ENCODE measurements around the gene PARVB. TPM values are rescaled to one million over a fixed set of nuclear protein-coding genes. Genes with fewer than 3 reads are reported as not detected.
"Not testable (repeated sequence)": the region's sequence is repeated elsewhere in the genome, so short reads cannot be mapped to it uniquely, and the experiment has no call there.

Gene PARVB
- total and polyA plus RNA-seq, 8 donors, result 3.8 to 27.3 (median 10.4) TPM

DNA sequence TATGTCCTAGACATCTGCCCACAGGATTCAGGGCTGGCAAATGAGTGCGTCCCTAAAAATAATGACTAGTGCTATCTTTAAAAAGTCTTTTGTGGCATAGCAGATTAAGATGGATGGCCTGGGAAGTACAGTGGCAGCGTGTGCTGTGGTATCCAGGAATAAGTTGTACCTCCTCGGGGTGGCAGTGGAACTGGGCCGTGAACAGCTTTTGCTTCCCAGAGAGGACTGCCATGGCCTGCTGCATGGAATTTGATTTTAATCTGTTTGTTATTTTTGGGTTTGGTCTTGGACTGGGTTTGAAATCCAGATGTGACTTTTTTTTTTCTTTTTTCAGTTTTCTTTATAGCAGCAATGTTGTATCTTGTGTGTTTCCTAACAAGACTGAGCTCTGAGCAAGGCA is 85.3 kb downstream of the PARVB start:
- FAIRE-seq, result no peak
- Histone ChIP-seq H3K9me3 (no peaks in the 10 kb centered on the region), H3K27ac (no peak overlapping the region), H3K27me3 (no peaks in the 10 kb centered on the region), H3K4me3 (no peak overlapping the region), H3K36me3 (no peaks in the 10 kb centered on the region), H3K4me1 (no peaks in the 10 kb centered on the region)
- no peak for ATAC-seq
- TF ChIP-seq, protein P1, sequence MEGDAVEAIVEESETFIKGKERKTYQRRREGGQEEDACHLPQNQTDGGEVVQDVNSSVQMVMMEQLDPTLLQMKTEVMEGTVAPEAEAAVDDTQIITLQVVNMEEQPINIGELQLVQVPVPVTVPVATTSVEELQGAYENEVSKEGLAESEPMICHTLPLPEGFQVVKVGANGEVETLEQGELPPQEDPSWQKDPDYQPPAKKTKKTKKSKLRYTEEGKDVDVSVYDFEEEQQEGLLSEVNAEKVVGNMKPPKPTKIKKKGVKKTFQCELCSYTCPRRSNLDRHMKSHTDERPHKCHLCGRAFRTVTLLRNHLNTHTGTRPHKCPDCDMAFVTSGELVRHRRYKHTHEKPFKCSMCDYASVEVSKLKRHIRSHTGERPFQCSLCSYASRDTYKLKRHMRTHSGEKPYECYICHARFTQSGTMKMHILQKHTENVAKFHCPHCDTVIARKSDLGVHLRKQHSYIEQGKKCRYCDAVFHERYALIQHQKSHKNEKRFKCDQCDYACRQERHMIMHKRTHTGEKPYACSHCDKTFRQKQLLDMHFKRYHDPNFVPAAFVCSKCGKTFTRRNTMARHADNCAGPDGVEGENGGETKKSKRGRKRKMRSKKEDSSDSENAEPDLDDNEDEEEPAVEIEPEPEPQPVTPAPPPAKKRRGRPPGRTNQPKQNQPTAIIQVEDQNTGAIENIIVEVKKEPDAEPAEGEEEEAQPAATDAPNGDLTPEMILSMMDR (IDR thresholded peaks at IDR 0.05), result no peak
- intact Hi-C loops (cut with DNase I), result no loop called here
- DNase-seq, result no peak
- WGBS, 2 donors, result 89 to 90% methylated on average over 4 of the region's 4 CpGs

DNA sequence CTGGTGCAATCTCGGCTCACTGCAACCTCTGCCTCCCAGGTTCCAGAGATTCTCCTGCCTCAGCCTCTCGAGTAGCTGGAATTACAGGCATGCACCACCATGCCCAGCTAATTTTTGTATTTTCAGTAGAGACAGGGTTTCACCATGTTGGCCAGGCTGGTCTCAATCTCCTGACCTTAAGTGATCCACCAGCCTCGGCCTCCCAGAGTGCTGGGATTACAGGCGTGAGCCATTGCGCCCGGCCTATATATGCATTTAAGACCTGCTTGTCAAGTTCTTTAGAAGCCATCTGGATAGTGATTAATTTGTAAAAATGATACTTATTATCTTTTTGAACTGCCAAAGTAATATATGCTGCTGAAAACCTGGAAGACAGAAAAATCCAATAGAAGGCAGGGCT is 86.6 kb downstream of the PARVB start:
- intact Hi-C loops (cut with DNase I), result not testable (repeated sequence)

DNA sequence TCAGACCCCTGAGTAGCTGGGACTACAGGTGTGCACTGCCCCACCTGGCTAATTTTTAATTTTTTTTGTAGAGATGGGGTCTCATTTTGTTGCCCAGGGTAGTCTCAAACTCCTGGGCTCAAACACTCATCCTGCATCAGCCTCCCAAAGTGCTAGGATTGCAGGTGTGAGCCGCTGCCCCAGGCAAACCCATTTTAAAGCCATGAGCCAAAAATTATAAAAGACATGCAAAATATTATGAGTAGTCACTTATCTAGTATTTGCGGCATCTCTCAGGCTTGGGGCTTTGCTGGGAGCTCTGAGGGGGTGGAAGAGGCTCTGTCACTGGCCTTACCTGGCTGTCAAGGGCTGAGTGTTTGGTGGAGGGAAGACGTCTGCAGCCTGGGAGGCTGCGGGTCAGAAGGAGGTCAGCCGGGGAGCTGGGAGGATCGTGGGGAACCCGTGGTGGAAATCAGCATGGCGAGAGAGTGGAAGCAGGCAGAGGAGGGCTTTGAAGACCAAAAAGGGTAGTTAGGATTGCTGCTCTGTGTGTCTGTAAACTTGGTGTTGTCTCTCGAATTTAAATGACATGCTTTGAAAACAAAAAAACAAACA is 87.6 kb downstream of the PARVB start:
- ATAC-seq (no peak), FAIRE-seq (no peak)
- no peak overlapping the region for H3K27ac ChIP-seq

More for the DNA sequence above, 86.6 kb downstream of the PARVB start:
- H3K4me1 ChIP-seq, H3K9me3 ChIP-seq, H3K36me3 ChIP-seq, ATAC-seq, FAIRE-seq, H3K27me3 ChIP-seq, H3K4me3 ChIP-seq, H3K27ac ChIP-seq: not testable (repeated sequence)
- WGBS, 2 donors, result 94% methylated on average over 6 of the region's 6 CpGs
- peak in 1 of 6 donors; percentile 10 for DNase-seq

DNA sequence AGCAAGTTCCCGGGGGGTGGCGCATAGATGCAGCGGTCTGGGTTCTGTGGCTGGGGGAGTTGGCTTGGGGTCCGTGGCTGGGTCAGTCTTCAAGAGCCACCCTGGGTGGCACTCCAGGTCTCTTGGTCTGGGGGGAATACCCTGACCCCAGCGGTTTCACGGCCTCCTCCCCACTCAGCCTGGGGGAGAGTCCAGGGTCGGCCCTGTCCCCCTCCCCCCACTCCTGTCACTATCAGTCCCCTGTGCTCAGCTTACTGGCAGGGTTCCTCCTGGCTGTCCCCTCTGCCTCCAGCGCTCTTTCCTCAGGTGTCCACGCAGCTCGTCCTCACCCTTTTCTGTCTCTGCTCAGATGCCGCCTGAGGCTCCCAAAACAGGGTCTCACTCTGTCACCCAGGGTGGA is 88.1 kb downstream of the PARVB start:
- peak in 1 of 6 donors; percentile 28 for DNase-seq
- Histone ChIP-seq H3K4me3 (no peak overlapping the region), H3K36me3 (no peaks in the 10 kb centered on the region), H3K27me3 (no peaks in the 10 kb centered on the region), H3K4me1 (no peaks in the 10 kb centered on the region), H3K9me3 (no peaks in the 10 kb centered on the region), H3K27ac (no peak overlapping the region)
- 89 to 92% methylated on average over 11 of the region's 11 CpGs for WGBS, 2 donors
- no peak for FAIRE-seq
- intact Hi-C loops (cut with DNase I), result no loop called here
- TF ChIP-seq, protein P1 (IDR thresholded peaks at IDR 0.05), result no peak
- ATAC-seq, result no peak

More for the DNA sequence above, 87.6 kb downstream of the PARVB start:
- H3K27me3 ChIP-seq, result no peaks in the 10 kb centered on the region
- intact Hi-C loops (cut with DNase I), result no loop called here
- TF ChIP-seq, protein P1 (IDR thresholded peaks at IDR 0.05), result no peak
- no peak overlapping the region for H3K4me3 ChIP-seq
- WGBS, 2 donors, result 76 to 79% methylated on average over 9 of the region's 9 CpGs
- H3K9me3 ChIP-seq, result no peaks in the 10 kb centered on the region
- H3K4me1 ChIP-seq, result no peaks in the 10 kb centered on the region
- H3K36me3 ChIP-seq, result no peaks in the 10 kb centered on the region
- DNase-seq, result peak in 1 of 6 donors; percentile 30

DNA sequence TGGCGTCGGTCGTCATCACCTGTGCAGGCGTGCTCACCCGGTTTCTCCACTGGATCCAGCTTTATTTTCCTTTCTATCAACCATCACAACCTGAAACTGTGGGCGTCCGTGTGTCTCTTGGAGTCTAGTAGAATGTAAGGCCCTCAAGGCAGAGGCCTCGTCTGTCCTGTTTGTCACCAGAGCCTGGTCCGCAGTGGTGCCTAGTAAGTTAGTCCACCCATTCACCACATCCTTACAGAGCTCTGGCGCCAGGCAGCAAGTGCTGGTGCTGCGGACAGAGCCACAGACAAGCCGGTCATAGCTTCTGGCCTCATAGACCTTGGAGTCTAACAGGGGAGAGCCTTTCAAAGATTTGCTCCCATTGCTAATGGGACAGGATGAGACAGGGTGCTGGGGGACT is 92.2 kb downstream of the PARVB start:
- Histone ChIP-seq H3K9me3 (no peaks in the 10 kb centered on the region), H3K27ac (no peak overlapping the region), H3K4me3 (no peak overlapping the region), H3K36me3 (no peaks in the 10 kb centered on the region), H3K27me3 (no peaks in the 10 kb centered on the region), H3K4me1 (no peaks in the 10 kb centered on the region)
- 85 to 93% methylated on average over 12 of the region's 12 CpGs for WGBS, 2 donors
- intact Hi-C loops (cut with DNase I), result no loop called here
- FAIRE-seq, result no peak
- peak in 1 of 6 donors; percentile 20 for DNase-seq
- TF ChIP-seq, protein P1 (IDR thresholded peaks at IDR 0.05), result no peak
- ATAC-seq, result no peak
